VCaP (cell line): Measurements from ENCODE around the gene HIVEP3.

Experiments
- H3K27ac ChIP-seq: fragments of 450-650 bp; 2 replicates; pipeline ENCODE4 v1.5.1; 2017
- CTCF ChIP-seq: fragments of 450-650 bp; conservative IDR thresholded peaks from 2 replicates; pipeline ENCODE4 v1.5.1; 2017; ENCODE audit warnings: mild to moderate bottlenecking, moderate library complexity

HIVEP3 gene

GRCh38 chr1:41751804-41752513 lies 166.8 kb downstream of the HIVEP3 start:
- TF ChIP-seq CTCF: no peak
- H3K27ac ChIP-seq: no peak overlapping the region

DNA sequence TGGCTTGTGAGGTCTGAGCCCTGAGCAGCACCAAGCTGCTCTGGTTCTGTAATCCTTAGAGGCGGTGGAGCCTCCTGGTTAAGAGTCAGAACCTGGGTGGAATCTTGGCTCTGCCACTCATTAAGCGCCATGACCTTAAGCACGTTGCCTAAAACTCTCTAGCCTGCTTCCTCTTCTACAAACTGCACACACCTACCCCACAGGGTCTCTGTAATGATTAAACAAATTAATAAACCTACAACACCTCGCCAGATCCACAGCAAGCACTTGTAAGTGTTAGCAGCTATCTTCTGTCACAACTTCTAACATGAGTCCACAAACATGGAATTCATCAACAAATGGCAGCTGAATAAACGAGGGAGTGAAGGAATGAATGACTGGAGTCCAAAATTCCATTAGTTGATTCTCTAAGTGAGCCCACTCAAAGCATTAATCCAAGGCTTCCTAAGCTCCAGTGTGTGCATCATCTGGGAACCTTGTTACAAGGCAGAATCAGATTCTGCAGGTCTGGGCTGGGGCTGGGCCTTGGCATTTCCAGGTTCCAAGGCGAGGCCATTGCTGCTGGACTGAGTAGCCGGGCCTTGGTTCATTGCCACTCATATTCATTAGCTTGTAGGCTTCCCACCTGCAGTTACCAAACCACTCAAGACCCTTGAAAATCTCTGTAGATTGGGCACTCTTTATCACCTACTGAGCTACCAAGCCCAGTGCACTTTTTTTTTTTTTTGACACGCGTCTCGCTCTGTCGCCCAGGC lies 168.6 kb downstream of the HIVEP3 start:
- no peak overlapping the region for H3K27ac ChIP-seq
- no peak for TF ChIP-seq CTCF

- H3K27ac ChIP-seq: no peak overlapping the region
- TF ChIP-seq CTCF: no peak
Measured at GRCh38 chr1:41745022-41745421, 173.7 kb downstream of the HIVEP3 start.

DNA sequence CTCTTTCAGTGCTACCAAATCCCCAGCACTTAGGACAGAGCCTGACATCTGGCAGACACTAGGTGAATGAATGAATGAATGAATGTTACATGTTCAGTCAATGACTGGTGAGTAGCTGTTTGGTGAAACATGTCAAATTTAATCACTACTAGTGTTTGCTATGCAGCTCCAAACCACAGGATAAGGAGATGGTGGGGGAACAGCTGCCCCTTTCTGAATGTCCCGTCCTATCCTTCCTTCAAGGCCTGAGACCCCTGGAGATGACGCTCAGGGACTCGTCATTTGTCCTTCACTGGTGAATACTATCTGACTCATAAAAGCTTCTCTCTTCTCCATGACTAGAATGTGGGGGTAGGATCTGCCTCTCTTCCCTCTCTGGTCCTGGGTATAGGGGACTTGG lies 175.4 kb downstream of the HIVEP3 start:
- no peak for TF ChIP-seq CTCF
- H3K27ac ChIP-seq: no peak overlapping the region

DNA sequence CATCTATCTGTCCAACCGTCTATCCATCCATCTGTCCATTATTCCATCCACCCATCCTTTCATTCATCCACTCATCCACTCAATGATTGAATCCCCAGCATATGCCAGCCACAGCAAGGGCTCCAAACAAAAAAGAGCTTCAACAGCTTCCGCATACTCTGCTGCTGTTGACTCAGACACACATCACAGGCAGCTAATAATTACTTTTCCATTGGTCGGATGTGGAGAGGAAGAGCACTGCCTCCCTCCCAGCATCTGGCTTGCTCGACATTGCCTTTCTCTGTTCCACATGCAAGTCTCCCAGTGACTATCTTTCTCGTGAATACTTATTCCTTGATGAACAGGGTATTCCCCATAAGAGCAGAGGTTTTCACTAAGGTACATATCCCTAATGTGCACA lies 176.5 kb downstream of the HIVEP3 start:
- no peak for TF ChIP-seq CTCF
- no peak overlapping the region for H3K27ac ChIP-seq

DNA sequence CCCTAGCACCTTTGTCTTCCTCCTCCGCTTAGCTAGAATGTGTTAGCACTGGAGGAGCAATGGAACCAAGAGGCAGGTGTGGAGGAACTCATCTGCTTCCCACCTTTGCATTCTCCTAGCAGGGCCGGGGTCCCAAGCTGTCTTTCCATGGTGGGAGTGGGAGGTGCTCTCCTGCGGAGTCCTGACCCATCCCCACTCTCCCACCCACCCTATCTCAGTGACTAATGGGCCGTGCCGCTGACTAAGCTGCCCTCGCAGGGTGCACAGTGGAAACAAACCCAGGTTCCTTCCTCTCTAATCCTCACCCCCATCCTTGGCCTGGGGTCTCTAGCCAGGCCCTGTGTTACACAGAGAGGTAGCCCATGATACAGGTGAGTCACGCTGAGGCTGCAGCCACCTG lies 177.5 kb downstream of the HIVEP3 start:
- H3K27ac ChIP-seq: no peak overlapping the region
- no peak for TF ChIP-seq CTCF

- TF ChIP-seq CTCF: no peak
- H3K27ac ChIP-seq: no peak overlapping the region
Measured at GRCh38 chr1:41740630-41741239, 178.0 kb downstream of the HIVEP3 start.
